Activated CD8-positive, alpha-beta memory T cell treated with anti-CD3 and anti-CD28 coated beads, Interleukin-2, amount 10 ng/mL, durations not matched to agents 7 days and 5 days (primary cell): ENCODE results near the gene SPRED1. TPM values are rescaled to one million over a fixed set of nuclear protein-coding genes. Genes with fewer than 3 reads are reported as not detected.

Experiments used
- ATAC-seq: fragments of 150-1000 bp; cut with Tn5 transposase; one replicate; pipeline ENCODE4 v1.10.0; 2021; ENCODE audit warnings: moderate library complexity
- CTCF ChIA-PET: fragments of 350-600 bp; sonication (Branson Sonifier 250); formaldehyde crosslinking; loops from one replicate; lab custom pipeline; 2021; ENCODE audit warnings: antibody characterized with exemption; lab: Charles Lee
- DNase-seq: peaks from one replicate; pipeline ENCODE4 v3.0.0-alpha.2; 2020
- H3K27ac Mint-ChIP-seq: one replicate; pipeline ENCODE4 v1.8.0; 2021; ENCODE audit warnings: mild to moderate bottlenecking, mixed read lengths
- H3K27me3 Mint-ChIP-seq: one replicate; pipeline ENCODE4 v1.8.0; 2021; ENCODE audit warnings: mixed read lengths
- H3K36me3 Mint-ChIP-seq: one replicate; pipeline ENCODE4 v1.8.0; 2021; ENCODE audit warnings: mild to moderate bottlenecking, mixed read lengths
- H3K4me1 Mint-ChIP-seq: one replicate; pipeline ENCODE4 v1.8.0; 2021; ENCODE audit warnings: mixed read lengths
- H3K4me3 Mint-ChIP-seq: one replicate; pipeline ENCODE4 v1.8.0; 2021; ENCODE audit warnings: mild to moderate bottlenecking, moderate library complexity, mixed read lengths
- H3K9me3 Mint-ChIP-seq: one replicate; pipeline ENCODE4 v1.8.0; 2022; ENCODE audit warnings: low read depth, mixed read lengths
- total RNA-seq, 2 experiments: library from RNA; stranded (reverse); gene quantifications; one replicate each; pipeline ENCODE4 v1.2.3, GENCODE V29; 2021

SPRED1 gene
- total RNA-seq, 2 experiments from 2014 or later = 0.06 to 0.07 TPM

- H3K4me1 Mint-ChIP-seq = peaks cover 14% of the 10 kb centered on the region
- DNase-seq (no peak), ATAC-seq (no peak)
- no peaks in the 10 kb centered on the region for H3K9me3 Mint-ChIP-seq
- no peak overlapping the region for H3K4me3 Mint-ChIP-seq
- H3K27ac Mint-ChIP-seq = no peak overlapping the region
- CTCF ChIA-PET = no interaction called here
- H3K27me3 Mint-ChIP-seq = peaks cover 68% of the 10 kb centered on the region
- H3K36me3 Mint-ChIP-seq = no peaks in the 10 kb centered on the region
Observed at GRCh38 chr15:38312190-38312589, 59.6 kb downstream of the SPRED1 start.

GRCh38 chr15:38316311-38316710 lies 63.7 kb downstream of the SPRED1 start:
- H3K4me1 Mint-ChIP-seq = no peaks in the 10 kb centered on the region
- no peak overlapping the region for H3K27ac Mint-ChIP-seq
- H3K27me3 Mint-ChIP-seq = peaks cover 53% of the 10 kb centered on the region
- no peaks in the 10 kb centered on the region for H3K36me3 Mint-ChIP-seq
- H3K9me3 Mint-ChIP-seq = no peaks in the 10 kb centered on the region
- DNase-seq (no peak), ATAC-seq (no peak)
- CTCF ChIA-PET = interaction anchor here (0.8 kb wide), 1 partner anchor 82 kb away, joined by 3 read pairs; no protein-coding TSS in a partner anchor
- H3K4me3 Mint-ChIP-seq = no peak overlapping the region

GRCh38 chr15:38320181-38320580 lies 67.5 kb downstream of the SPRED1 start:
- Mint-ChIP-seq H3K27me3 (peaks cover 29% of the 10 kb centered on the region), H3K4me3 (no peak overlapping the region), H3K4me1 (no peaks in the 10 kb centered on the region), H3K9me3 (no peaks in the 10 kb centered on the region), H3K27ac (no peak overlapping the region), H3K36me3 (no peaks in the 10 kb centered on the region)
- CTCF ChIA-PET = no interaction called here
- DNase-seq = no peak
- no peak for ATAC-seq

- H3K27me3 Mint-ChIP-seq = peaks cover 29% of the 10 kb centered on the region
- H3K36me3 Mint-ChIP-seq = no peaks in the 10 kb centered on the region
- ATAC-seq (no peak), DNase-seq (no peak)
- CTCF ChIA-PET = no interaction called here
- H3K4me3 Mint-ChIP-seq = no peak overlapping the region
- H3K9me3 Mint-ChIP-seq = no peaks in the 10 kb centered on the region
- H3K4me1 Mint-ChIP-seq = no peaks in the 10 kb centered on the region
- no peak overlapping the region for H3K27ac Mint-ChIP-seq
Observed at GRCh38 chr15:38320866-38321265, 68.2 kb downstream of the SPRED1 start.

GRCh38 chr15:38323895-38324294 lies 71.3 kb downstream of the SPRED1 start:
- Mint-ChIP-seq H3K9me3 (no peaks in the 10 kb centered on the region), H3K4me1 (no peaks in the 10 kb centered on the region), H3K4me3 (no peak overlapping the region), H3K27me3 (peaks cover 26% of the 10 kb centered on the region), H3K27ac (no peak overlapping the region), H3K36me3 (no peaks in the 10 kb centered on the region)
- CTCF ChIA-PET = no interaction called here
- ATAC-seq (no peak), DNase-seq (no peak)

- Mint-ChIP-seq H3K27me3 (peaks cover 27% of the 10 kb centered on the region), H3K9me3 (no peaks in the 10 kb centered on the region), H3K4me3 (no peak overlapping the region), H3K4me1 (no peaks in the 10 kb centered on the region), H3K36me3 (no peaks in the 10 kb centered on the region), H3K27ac (no peak overlapping the region)
- ATAC-seq (no peak), DNase-seq (no peak)
- CTCF ChIA-PET = no interaction called here
Observed at GRCh38 chr15:38324939-38325647, 72.5 kb downstream of the SPRED1 start.

- CTCF ChIA-PET = no interaction called here
- Mint-ChIP-seq H3K9me3 (no peaks in the 10 kb centered on the region), H3K4me1 (no peaks in the 10 kb centered on the region), H3K27me3 (peaks cover 23% of the 10 kb centered on the region), H3K4me3 (no peak overlapping the region), H3K27ac (no peak overlapping the region), H3K36me3 (no peaks in the 10 kb centered on the region)
- DNase-seq (no peak), ATAC-seq (no peak)
Observed at GRCh38 chr15:38325648-38325990, 73.0 kb downstream of the SPRED1 start.

- DNase-seq = no peak
- CTCF ChIA-PET = no interaction called here
- Mint-ChIP-seq H3K4me3 (no peak overlapping the region), H3K27me3 (peaks cover 23% of the 10 kb centered on the region), H3K9me3 (no peaks in the 10 kb centered on the region), H3K4me1 (no peaks in the 10 kb centered on the region), H3K36me3 (no peaks in the 10 kb centered on the region), H3K27ac (no peak overlapping the region)
- no peak for ATAC-seq
Observed at GRCh38 chr15:38332711-38333110, 80.1 kb downstream of the SPRED1 start.

GRCh38 chr15:38335116-38335515 lies 82.5 kb downstream of the SPRED1 start:
- CTCF ChIA-PET = no interaction called here
- ATAC-seq (no peak), DNase-seq (no peak)
- Mint-ChIP-seq H3K4me1 (no peaks in the 10 kb centered on the region), H3K36me3 (no peaks in the 10 kb centered on the region), H3K27me3 (peaks cover 11% of the 10 kb centered on the region), H3K4me3 (no peak overlapping the region), H3K27ac (no peak overlapping the region), H3K9me3 (no peaks in the 10 kb centered on the region)

- DNase-seq = no peak
- Mint-ChIP-seq H3K27me3 (peaks cover 28% of the 10 kb centered on the region), H3K4me3 (no peak overlapping the region), H3K36me3 (no peaks in the 10 kb centered on the region), H3K9me3 (no peaks in the 10 kb centered on the region), H3K4me1 (no peaks in the 10 kb centered on the region), H3K27ac (no peak overlapping the region)
- no peak for ATAC-seq
- CTCF ChIA-PET = no interaction called here
Observed at GRCh38 chr15:38344351-38344750, 91.7 kb downstream of the SPRED1 start.

GRCh38 chr15:38349251-38349650 lies 96.6 kb downstream of the SPRED1 start:
- no peak overlapping the region for H3K4me3 Mint-ChIP-seq
- H3K9me3 Mint-ChIP-seq = no peaks in the 10 kb centered on the region
- no peak overlapping the region for H3K27ac Mint-ChIP-seq
- DNase-seq (no peak), ATAC-seq (no peak)
- CTCF ChIA-PET = no interaction called here
- H3K36me3 Mint-ChIP-seq = no peaks in the 10 kb centered on the region
- H3K27me3 Mint-ChIP-seq = peaks cover 31% of the 10 kb centered on the region
- H3K4me1 Mint-ChIP-seq = no peaks in the 10 kb centered on the region

GRCh38 chr15:38351466-38351865 lies 98.8 kb downstream of the SPRED1 start:
- Mint-ChIP-seq H3K4me1 (no peaks in the 10 kb centered on the region), H3K27ac (no peak overlapping the region), H3K27me3 (peaks cover 33% of the 10 kb centered on the region), H3K4me3 (no peak overlapping the region), H3K9me3 (no peaks in the 10 kb centered on the region), H3K36me3 (no peaks in the 10 kb centered on the region)
- CTCF ChIA-PET = no interaction called here
- ATAC-seq = no peak
- DNase-seq = no peak

GRCh38 chr15:38354315-38354929 lies 101.8 kb downstream of the SPRED1 start:
- ATAC-seq = no peak
- H3K9me3 Mint-ChIP-seq = no peaks in the 10 kb centered on the region
- CTCF ChIA-PET = interaction anchor here (0.8 to 1.0 kb wide), 2 partner anchors 103 to 358 kb away, joined by 3 to 5 read pairs; no protein-coding TSS in a partner anchor
- no peak overlapping the region for H3K27ac Mint-ChIP-seq
- H3K27me3 Mint-ChIP-seq = peaks cover 33% of the 10 kb centered on the region
- no peak overlapping the region for H3K4me3 Mint-ChIP-seq
- peak; percentile 61 for DNase-seq
- H3K4me1 Mint-ChIP-seq = no peaks in the 10 kb centered on the region
- no peaks in the 10 kb centered on the region for H3K36me3 Mint-ChIP-seq

- Mint-ChIP-seq H3K4me3 (no peak overlapping the region), H3K9me3 (no peaks in the 10 kb centered on the region), H3K4me1 (no peaks in the 10 kb centered on the region), H3K27ac (no peak overlapping the region), H3K36me3 (no peaks in the 10 kb centered on the region), H3K27me3 (peaks cover 54% of the 10 kb centered on the region)
- DNase-seq (no peak), ATAC-seq (no peak)
- CTCF ChIA-PET = no interaction called here
Observed at GRCh38 chr15:38362355-38362754, 109.7 kb downstream of the SPRED1 start.
